ENCODE measurements around the gene GPSM1. TPM values are rescaled to one million over a fixed set of nuclear protein-coding genes. Genes with fewer than 3 reads are reported as not detected.

GPSM1 gene
- total RNA-seq, 2 donors from 2014 or later, result 15.8 to 23.1 TPM

GRCh38 chr9:136279471-136279870, 47.9 kb upstream of the GPSM1 start:
- no peak overlapping the region for H3K27ac ChIP-seq
- H3K36me3 ChIP-seq (replicated peaks in 1 of 2; ENCODE audit: insufficient read depth in 1 of 2, low read depth in 2 of 2), result no peaks in the 10 kb centered on the region
- H3K4me3 ChIP-seq, result no peak overlapping the region
- H3K9me3 ChIP-seq, result no peaks in the 10 kb centered on the region
- no peak for ATAC-seq
- intact Hi-C loops (cut with DNase I), result loop anchor here (5.0 kb wide), 1 partner anchor 102 kb away; no protein-coding TSS in a partner anchor
- 81 to 95% methylated on average over 4 to 5 of the region's 6 CpGs for WGBS, 2 donors
- no peak for DNase-seq
- H3K4me1 ChIP-seq, result peaks cover 24% of the 10 kb centered on the region
- no peaks in the 10 kb centered on the region for H3K27me3 ChIP-seq
- TF ChIP-seq POLR2A (IDR thresholded peaks at IDR 0.05) (no peak), CTCF (IDR thresholded peaks at IDR 0.05) (no peak)

GRCh38 chr9:136280535-136281315, 46.6 kb upstream of the GPSM1 start:
- Histone ChIP-seq H3K27ac (no peak overlapping the region), H3K4me3 (no peak overlapping the region), H3K4me1 (peaks cover 24% of the 10 kb centered on the region), H3K27me3 (no peaks in the 10 kb centered on the region), H3K36me3 (replicated peaks in 1 of 2; ENCODE audit: insufficient read depth in 1 of 2, low read depth in 2 of 2) (no peaks in the 10 kb centered on the region), H3K9me3 (no peaks in the 10 kb centered on the region)
- TF ChIP-seq CTCF (IDR thresholded peaks at IDR 0.05) (no peak), POLR2A (IDR thresholded peaks at IDR 0.05) (no peak)
- ATAC-seq (no peak), DNase-seq (no peak)
- WGBS, 2 donors, result 93% methylated on average over 14 to 16 of the region's 16 CpGs
- intact Hi-C loops (cut with DNase I), result no loop called here

- H3K9me3 ChIP-seq, result no peaks in the 10 kb centered on the region
- DNase-seq (no peak), ATAC-seq (no peak)
- peaks cover 24% of the 10 kb centered on the region for H3K4me1 ChIP-seq
- no peaks in the 10 kb centered on the region for H3K27me3 ChIP-seq
- no peak overlapping the region for H3K4me3 ChIP-seq
- peak overlapping the region; percentile 74 to 87 (median 84) for H3K27ac ChIP-seq
- intact Hi-C loops (cut with DNase I), result no loop called here
- no peaks in the 10 kb centered on the region for H3K36me3 ChIP-seq (replicated peaks in 1 of 2; ENCODE audit: insufficient read depth in 1 of 2, low read depth in 2 of 2)
- TF ChIP-seq POLR2A (IDR thresholded peaks at IDR 0.05) (no peak), CTCF (IDR thresholded peaks at IDR 0.05) (no peak)
- 85 to 86% methylated on average over 20 to 38 of the region's 39 CpGs for WGBS, 2 donors
These were observed 45.7 kb upstream of the GPSM1 start for GRCh38 chr9:136281421-136282271.

GRCh38 chr9:136282272-136282861, 45.0 kb upstream of the GPSM1 start:
- H3K4me3 ChIP-seq, result no peak overlapping the region
- intact Hi-C loops (cut with DNase I), result no loop called here
- no peaks in the 10 kb centered on the region for H3K27me3 ChIP-seq
- WGBS, 2 donors, result 27 to 38% methylated on average over 8 to 14 of the region's 14 CpGs
- H3K9me3 ChIP-seq, result no peaks in the 10 kb centered on the region
- DNase-seq, result peak; percentile 56 to 76 (median 74)
- peak overlapping the region; percentile 74 to 87 (median 84) for H3K27ac ChIP-seq
- ATAC-seq, result peak; percentile 27
- no peak for TF ChIP-seq POLR2A (IDR thresholded peaks at IDR 0.05)
- no peak for TF ChIP-seq CTCF (IDR thresholded peaks at IDR 0.05)
- no peaks in the 10 kb centered on the region for H3K36me3 ChIP-seq (replicated peaks in 1 of 2; ENCODE audit: insufficient read depth in 1 of 2, low read depth in 2 of 2)
- peaks cover 24% of the 10 kb centered on the region for H3K4me1 ChIP-seq
